CD4-positive, alpha-beta T cell treated with Interleukin-15 for 4 hours (primary cell): ENCODE results near the gene ARHGEF4.

ENCODE experiments used
- DNase-seq: peaks from one replicate; pipeline ENCODE4 v3.0.0-alpha.2; 2020; ENCODE audit warnings: low spot score

The ARHGEF4 gene

DNA sequence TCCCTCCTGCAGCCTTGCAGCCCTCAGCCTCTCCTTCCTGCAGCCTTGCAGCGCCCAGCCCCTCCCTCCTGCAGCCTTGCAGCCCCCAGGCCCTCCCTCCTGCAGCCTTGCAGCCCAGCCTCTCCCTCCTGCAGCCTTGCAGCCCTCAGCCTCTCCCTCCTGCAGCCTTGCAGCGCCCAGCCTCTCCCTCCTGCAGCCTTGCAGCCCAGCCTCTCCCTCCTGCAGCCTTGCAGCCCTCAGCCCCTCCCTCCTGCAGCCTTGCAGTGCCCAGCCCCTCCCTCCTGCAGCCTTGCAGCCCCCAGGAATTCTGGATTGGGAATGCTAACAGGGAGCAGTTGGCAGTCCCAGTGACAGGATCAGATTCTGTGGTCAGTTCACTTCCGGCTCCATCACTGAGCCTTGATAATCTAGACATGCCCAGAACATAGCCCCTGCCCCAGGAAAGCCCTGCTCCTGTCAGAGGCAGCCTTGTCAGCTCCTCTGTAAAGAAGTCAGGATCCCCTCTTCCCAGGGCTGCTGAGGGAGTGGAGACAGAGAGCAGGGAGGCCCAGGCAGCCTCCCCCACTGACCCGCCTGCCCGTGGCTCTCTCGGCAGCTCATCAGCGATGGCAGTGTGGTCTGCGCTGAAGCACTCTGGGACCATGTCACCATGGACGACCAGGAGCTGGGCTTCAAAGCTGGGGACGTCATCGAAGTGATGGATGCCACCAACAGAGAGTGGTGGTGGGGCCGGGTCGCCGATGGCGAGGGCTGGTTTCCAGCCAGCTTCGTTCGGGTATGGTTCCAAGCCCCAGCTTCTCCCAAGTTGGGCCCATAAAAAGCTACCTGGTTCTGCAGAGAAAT is 201.8 kb downstream of the ARHGEF4 start:
- DNase-seq: no peak

DNA sequence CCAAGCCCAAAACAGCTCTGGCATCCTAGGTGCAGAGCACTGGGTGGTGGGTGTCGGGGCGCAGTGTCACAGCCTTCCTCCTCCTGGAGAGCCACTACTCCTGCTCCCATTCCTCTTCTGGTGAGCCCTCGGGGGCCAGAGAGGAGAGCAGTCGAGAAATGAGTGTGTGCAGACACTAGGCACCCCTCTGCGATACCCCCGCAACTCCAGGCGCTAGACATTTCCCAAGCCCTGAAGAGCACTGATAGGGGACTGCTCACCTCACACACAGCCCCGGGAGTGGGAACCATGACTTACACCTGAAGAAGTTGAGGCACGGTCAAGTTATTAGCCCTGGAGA is 202.4 kb downstream of the ARHGEF4 start:
- no peak for DNase-seq

DNA sequence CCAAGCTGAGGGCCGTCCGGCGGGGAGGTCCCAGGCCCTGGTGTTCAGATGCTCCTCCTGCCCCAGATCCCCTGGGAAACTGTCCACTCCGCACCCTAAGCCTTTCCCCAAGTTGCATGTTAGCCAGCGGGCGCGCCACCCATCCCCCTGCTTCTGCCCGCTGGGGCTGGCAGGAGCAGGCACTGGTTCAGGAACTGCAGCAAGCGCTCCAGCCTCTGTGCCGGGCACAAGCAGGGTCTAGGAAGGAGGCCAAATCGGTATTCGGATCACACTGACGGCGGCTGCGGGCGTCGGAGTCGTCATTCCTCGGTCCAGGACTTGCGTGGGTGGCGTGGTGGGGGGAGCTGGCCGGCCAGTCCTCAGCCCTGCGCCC is 202.8 kb downstream of the ARHGEF4 start:
- DNase-seq: no peak

DNA sequence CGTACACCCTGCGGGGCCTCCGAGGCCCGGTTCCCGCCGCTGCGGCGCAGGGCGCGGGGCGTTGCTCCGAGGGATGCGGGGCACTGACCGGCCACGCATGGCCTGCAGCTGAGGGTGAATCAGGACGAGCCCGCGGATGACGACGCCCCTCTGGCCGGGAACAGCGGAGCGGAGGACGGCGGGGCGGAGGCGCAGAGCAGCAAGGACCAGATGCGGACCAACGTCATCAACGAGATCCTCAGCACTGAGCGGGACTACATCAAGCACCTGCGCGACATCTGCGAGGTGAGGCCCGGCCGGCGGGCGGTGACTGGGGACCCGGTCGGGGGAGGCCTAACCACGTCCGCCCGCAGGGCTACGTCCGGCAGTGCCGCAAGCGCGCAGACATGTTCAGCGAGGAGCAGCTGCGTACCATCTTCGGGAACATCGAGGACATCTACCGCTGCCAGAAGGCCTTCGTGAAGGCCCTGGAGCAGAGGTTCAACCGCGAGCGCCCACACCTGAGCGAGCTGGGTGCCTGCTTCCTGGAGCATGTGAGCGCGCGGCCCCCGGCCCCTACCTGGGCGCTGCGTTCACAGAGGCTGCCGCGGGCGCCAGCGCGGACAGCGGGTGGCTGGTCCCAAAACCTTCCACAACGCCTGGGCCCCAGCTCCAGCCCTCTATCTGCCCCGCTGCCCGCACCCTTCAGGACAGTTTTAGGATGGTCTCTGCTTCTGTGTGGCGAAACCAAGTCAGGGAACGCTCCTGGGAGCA is 203.4 kb downstream of the ARHGEF4 start:
- DNase-seq: peak; percentile 12

DNA sequence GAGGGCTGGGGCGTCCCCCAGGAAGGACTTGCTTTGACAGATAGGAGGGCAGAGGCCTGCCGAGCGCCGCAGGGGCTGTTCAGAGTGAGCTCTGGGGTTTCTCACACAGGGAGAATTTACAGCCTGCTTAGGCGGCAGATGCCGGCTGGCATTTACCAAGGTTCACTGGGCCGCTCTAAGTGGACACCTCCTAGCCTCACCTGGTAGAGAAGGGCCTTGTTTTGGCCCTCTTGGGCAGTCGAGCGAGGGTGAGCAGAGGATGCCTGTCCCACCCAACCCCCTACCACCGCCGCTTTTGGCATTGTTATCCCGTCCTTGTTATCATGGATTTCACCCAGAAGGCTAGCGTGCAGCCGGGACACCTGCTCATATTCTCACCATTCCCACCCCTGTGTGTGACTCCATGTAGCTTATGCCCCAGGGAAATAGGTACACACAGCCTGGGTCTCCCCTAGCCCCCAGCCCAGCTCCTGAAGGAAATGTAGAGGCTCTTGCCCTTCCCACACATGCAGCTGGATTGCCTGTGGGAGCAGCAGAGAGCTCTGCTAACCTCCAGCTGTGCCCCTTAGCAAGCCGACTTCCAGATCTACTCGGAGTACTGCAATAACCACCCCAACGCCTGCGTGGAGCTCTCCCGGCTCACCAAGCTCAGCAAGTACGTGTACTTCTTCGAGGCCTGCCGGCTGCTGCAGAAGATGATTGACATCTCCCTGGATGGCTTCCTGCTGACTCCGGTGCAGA is 204.1 kb downstream of the ARHGEF4 start:
- no peak for DNase-seq

DNA sequence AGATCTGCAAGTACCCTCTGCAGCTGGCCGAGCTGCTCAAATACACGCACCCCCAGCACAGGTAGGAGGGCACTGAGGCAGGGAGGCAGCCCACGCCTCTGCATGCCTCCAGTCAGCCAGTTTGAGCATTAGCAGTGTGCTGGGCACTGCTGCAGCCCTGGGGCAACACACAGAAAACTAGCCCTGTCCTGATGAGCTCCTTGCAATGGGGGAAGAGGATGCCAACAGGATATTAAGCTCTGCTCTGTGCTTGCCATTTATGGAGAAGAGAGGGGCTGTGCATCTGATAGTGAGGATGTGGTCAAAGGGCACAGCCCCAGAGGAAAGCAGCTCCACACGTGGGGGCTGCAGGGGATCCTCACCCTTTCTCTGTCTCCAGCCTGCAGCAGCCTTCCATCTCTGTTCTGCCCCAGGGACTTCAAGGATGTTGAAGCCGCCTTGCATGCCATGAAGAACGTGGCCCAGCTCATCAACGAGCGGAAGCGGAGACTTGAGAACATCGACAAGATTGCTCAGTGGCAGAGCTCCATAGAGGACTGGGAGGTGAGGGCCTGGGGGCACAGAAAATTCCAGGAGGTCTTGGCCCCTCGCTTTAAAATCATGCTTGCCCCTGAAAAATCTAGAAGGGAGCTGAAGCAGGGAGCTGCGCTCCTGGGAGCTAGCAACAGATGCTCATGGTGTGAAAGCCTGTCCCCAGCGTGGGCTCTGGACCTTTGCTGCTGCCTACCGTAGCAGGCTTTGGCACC is 204.9 kb downstream of the ARHGEF4 start:
- no peak for DNase-seq

DNA sequence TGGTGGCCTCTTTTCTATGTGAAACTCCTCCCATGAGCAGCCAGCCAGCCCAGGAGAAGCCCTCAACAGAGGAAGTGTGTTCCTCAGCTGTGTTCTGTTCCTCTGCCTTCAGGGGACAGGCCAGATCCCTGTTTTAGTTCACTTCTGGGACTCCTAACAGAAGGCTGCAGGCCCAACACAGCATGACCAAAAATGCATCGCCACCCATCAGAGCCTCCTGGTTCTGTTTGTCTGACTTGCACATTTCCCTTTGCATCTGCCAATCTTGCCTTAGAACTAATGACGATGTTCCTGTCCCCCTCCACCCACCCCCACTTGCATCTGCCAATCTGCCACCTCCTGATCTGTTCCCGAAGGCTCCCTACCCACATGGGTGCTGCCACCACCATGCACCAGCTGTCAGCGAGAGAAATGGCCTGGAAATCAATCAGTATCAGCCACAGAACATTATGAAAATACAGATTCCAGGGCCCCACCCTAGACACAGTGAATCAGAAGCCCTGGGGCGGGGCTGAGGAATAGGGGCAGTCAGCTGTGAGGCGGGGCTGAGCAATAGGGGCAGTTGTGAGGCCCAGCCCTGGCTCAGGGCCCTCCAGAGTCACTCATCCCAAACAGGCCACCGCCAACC is 205.5 kb downstream of the ARHGEF4 start:
- DNase-seq: no peak

DNA sequence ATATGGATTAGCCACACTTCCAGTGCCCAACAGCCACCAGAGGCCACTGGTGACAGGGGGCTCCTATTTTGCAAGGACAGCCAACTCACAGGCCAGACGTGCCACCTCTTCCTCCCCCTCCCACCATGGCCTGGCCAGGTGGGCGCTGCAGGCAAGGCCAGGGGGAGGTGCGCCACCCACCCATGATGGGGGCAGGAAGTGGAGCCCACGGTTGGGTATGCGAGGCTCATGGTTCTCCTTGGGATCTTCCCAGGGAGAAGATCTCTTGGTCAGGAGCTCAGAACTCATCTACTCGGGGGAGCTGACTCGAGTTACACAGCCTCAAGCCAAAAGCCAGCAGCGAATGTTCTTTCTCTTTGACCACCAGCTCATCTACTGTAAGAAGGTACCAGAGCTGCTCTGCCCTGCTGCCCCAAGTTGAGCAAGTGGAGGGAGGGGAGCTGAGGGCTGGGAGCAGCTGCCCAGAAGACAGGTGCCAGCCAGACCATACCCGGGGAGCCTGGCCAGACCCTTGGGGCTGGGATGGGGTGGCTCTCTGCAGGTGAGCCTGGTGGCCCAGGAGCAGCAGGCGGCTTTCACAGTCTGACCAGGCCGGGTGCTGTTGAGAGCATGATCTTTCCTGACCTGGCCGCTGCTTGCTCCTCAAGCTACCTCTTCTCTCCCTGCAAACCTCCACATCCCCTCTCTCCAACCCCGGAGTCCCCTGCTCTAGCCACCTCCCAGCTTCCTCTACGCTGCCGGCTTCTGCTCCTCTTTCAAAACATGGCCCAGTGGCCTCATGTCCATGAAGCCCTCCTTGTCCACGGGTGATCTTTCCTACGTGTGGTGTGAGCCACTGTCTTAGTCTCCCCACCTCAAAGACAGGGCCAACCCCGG is 206.7 kb downstream of the ARHGEF4 start:
- DNase-seq: no peak

DNA sequence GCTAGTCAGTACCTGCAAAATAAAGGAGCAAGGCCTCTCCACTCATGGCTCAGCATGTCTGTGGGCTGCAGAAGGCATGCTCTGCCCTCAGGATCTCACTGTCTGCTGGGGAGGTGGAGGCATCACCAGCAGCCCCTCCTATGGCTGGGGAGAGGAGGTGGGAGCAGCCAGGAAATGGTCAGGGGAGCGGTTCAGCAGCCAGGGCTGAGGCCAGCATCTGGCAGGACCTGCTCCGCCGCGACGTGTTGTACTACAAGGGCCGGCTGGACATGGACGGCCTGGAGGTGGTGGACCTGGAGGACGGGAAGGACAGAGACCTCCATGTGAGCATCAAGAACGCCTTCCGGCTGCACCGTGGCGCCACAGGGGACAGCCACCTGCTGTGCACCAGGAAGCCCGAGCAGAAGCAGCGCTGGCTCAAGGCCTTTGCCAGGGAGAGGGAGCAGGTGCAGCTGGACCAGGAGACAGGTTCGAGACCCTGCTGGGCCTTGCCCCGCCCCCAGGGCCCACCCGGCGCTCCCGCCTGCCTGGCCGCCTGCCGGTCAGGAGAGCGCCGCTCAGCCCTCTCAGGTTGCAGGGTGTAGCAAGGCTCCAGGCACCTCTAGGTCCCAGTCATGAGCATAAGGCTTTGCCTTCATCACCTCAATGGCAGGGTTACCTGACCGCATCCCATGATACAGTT is 207.5 kb downstream of the ARHGEF4 start:
- no peak for DNase-seq

DNA sequence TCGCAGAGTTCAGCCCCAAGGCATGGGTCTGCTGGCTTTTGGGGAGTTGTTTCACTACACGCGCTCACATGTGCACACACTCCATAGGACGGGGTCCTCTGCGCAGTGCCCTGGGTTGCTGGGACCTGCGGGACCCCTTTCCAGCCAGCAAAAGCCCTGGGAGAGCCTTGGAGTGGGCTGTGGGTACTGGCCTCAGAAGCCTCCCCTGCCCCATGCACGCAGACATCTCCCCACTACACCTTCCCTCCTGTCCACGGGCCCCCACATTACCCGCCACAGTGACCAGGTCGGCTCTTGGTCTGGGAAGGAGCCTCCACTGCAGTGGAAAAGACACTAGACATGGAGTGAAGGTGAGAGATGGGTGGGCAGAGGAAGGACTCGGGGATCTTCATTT is 208.0 kb downstream of the ARHGEF4 start:
- DNase-seq: no peak

DNA sequence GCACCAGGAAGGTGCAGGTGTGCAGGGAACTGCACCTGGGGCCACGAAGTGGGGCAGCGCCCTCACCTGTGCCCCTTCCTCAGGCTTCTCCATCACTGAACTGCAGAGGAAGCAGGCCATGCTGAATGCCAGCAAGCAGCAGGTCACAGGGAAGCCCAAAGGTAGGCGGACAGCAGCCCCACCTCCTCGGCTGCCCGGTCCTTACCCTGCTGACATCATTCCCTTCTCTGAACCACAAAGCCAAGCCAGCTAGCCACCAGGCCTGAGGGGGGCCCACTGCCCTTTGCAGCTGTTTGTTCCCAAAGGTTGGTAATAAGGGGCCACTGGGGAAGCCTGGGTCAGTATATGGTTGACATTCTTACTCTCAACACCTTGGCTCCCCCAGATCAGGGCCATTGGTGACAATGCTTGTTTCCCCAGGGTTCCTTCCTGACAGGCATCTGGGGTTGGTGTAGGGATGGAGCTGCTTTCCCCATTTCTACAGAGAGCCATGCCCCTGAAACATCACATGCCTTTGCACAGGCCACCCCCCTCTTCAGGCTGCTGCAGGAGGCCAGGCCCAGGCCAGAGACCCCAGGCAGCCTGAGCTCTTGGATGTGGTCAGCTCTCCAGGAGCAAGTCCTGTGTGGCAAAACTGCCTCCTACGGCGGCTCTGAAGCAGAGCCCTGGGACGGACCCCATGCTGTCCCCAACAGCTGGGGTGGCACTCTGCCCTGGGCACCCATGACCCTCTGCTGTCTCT is 208.7 kb downstream of the ARHGEF4 start:
- DNase-seq: no peak

DNA sequence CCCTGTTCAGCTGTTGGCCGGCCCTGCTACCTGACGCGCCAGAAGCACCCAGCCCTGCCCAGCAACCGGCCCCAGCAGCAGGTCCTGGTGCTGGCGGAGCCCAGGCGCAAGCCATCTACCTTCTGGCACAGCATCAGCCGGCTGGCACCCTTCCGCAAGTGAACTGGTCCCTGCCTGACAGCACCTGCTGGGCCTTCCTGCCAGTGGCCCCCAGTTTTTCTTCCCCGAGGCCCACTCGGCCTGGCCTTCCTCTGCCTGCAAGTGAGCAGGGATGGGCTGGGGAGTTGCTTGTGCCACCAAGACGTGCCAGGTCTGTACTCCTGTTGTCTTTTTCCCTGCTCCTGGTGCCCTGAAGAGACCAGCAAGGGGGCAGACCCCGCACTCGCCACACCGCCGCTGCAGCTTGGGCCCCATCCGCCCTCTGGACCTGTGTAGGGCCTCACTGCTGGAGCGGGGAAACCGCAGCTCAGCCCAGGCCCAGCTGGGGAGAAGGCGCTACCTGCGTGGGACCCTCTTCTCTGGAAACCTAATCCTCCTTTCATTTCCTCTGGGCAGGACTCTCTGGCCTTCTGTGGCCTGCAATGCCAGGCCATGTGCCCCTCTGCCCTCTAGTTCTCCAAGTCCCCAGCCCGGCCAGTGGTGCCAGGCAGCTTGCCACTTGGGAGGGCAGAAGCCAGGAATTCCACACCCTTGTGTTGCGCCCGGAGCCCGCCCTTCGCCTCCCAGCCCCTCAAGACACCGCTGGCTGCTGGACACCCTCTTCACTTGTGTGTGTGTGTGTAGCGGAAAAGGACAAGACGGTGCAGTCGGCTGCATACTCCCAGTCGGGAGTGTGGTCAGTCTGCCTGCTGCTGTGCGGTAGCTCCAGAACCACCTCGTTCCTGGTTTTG is 209.6 kb downstream of the ARHGEF4 start:
- no peak for DNase-seq

DNA sequence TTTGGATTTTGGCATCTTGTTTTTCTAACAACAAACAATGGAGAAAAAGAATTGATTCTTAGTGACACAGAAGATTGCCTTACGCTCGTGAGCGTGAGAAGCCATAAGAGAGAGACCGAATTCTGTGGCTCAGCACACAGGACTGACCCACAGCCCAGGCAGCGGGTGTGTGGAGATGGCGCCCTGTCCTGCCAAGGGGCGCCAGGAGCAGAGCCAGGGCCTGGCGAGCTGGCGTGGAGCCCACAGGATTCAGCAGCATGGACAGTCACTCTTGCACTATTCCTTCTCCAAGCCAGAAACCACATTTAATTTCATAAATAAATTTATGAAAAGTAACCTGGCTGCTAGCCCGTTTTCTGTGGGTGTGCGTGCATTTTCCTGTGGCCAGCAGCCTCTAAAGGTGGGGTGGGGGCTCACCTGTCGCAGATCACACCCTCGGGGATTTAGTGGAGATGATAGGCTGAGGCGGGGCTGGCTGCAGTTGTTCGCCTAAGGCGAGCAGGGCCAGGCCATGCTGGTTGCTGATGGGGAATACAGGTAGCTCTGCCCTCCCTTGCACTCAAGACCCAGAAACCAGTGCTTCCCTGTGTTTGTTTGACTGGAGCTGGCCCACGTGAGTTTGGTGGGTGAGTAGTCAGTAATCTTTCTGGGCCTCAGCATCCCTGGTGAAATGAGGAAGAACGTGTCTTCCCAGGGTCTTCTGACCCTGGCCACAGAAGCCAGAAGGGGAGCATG is 210.4 kb downstream of the ARHGEF4 start:
- no peak for DNase-seq

DNA sequence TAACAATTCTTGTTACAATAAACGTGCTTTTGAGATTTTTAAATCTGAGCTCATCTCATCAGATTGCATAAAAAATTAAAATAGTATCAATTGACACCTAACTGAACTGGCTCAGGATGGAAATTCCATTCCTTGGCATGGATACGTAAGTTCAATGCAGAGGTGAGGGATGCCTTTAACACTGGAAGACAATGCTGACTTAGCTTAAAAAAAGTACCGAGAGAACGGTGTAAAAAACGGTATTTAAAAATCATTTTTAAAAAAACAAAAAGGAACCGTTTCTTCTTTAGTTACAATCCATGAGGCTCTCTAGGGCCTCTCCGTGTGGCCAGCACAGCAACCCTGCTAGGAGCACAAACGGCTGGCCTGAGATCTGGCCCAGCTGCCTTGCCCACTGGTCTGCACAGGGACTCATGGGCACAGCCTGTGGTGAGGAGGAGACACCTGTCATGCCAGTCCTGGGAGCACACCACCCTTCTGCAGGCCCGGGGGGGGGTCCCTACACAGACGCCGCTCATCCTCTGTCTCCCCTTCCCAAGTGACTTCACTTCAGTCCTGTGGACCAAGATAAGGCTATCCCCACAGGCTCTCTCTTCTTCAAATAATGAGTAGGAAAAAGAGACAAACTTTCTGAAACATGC is 211.3 kb downstream of the ARHGEF4 start:
- no peak for DNase-seq

DNA sequence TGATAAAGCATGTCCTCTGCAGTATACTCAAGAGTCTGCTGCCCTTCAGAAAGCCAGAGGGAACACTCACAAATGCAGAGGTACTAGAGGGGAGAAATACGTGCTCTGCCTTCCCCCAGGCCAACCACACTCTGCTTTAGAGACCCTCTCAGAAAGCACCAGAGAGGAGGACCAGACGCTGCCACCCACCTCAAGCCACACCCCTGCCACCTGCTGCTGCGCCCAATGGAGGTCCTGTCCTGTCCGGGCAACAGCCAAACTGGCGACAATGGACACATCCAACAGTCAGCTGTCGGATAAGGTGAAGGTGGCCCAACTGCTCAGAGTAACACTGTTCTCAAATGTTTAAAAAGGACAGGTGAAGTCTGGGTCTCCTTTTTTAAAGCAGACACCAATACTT is 211.9 kb downstream of the ARHGEF4 start:
- DNase-seq: no peak

DNA sequence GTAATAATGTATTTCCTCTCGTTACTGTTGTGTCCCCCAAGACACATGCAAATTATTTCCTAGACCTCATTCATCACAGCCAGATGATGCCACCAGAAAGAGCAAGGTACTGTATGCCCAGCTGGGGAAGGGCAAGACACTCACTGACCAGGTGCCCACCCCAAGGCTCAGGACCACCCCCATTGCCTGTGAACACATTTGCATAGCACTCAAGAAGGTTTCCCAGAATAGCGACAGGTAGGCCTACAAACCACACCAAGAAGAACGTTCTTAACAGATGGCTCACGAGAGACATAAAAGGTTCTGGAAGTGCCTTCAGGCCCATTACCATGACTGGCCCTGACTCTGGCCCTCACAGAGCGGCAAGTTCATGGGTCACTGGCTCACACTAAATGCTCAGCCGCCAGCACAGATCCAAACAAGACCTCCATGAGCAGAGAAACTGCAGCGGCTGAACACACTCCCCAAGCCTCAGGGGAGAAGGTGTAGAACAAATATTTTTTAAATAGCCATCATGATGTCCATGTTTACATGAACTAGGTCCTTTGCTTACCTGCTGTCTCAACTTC is 212.5 kb downstream of the ARHGEF4 start:
- no peak for DNase-seq

DNA sequence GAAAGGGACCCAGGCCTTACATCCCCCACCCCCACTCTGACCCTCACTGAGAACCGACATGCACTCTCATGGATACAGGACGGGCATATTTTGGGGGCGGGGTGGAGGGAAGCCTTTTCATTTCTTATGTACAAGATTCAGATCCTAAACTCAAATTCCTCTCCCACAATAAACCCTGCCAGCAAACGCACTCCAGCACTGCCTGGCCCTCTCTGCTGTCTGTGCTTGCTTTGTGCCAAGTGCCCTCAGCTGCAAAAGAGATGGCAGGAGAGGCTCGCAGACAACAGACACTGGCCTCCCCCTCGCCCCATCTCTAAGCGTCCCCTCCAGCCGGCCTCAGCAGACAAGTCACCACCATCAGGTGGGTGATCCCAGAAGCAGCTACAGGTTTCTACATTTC is 214.2 kb downstream of the ARHGEF4 start:
- DNase-seq: no peak
